Activated CD4-positive, alpha-beta memory T cell treated with anti-CD3 and anti-CD28 coated beads for 36 hours (primary cell): ENCODE data around the gene CABP2. TPM values are rescaled to one million over a fixed set of nuclear protein-coding genes. Genes with fewer than 3 reads are reported as not detected.
"Not testable (repeated sequence)": the region's sequence is repeated elsewhere in the genome, so short reads cannot be mapped to it uniquely, and the experiment has no call there.

Experiments used
- CTCF ChIA-PET: fragments of 350-600 bp; sonication (Branson Sonifier 250); formaldehyde crosslinking; loops from one replicate; lab custom pipeline; 2021; ENCODE audit warnings: antibody characterized with exemption, inconsistent platforms; lab: Charles Lee
- POLR2A ChIA-PET: fragments of 350-600 bp; sonication (Branson Sonifier 250); formaldehyde crosslinking; loops from one replicate; lab custom pipeline; 2021; ENCODE audit warnings: antibody characterized with exemption; lab: Charles Lee
- DNase-seq: peaks from one replicate; pipeline ENCODE4 v3.0.0-alpha.2; 2020
- H3K27ac Mint-ChIP-seq: one replicate; pipeline ENCODE4 v1.8.0; 2021; ENCODE audit warnings: mixed read lengths
- H3K27me3 Mint-ChIP-seq: one replicate; pipeline ENCODE4 v1.8.0; 2021; ENCODE audit warnings: mixed read lengths
- H3K36me3 Mint-ChIP-seq: one replicate; pipeline ENCODE4 v1.8.0; 2021; ENCODE audit warnings: mixed read lengths
- H3K4me1 Mint-ChIP-seq: one replicate; pipeline ENCODE4 v1.8.0; 2021; ENCODE audit warnings: low read depth, mixed read lengths
- H3K4me3 Mint-ChIP-seq: one replicate; pipeline ENCODE4 v1.8.0; 2021; ENCODE audit warnings: mild to moderate bottlenecking, mixed read lengths
- H3K9me3 Mint-ChIP-seq: one replicate; pipeline ENCODE4 v1.8.0; 2021; ENCODE audit warnings: mixed read lengths
- intact Hi-C: fragments of 100-400 bp; cut with micrococcal nuclease; formaldehyde crosslinking; loops from one replicate; pipeline ENCODE4 v1.15.1; 2023
- total RNA-seq, 2 experiments: library from RNA; stranded (reverse); gene quantifications; one replicate each; pipeline ENCODE4 v1.2.3, GENCODE V29; 2021

Gene CABP2
- total RNA-seq, 2 experiments from 2014 or later, result not detected

- H3K4me3 Mint-ChIP-seq, result no peak overlapping the region
- H3K27me3 Mint-ChIP-seq, result peaks cover 1% of the 10 kb centered on the region
- H3K27ac Mint-ChIP-seq, result no peak overlapping the region
- no peaks in the 10 kb centered on the region for H3K4me1 Mint-ChIP-seq
- intact Hi-C loops, result no loop called here
- DNase-seq, result no peak
- H3K36me3 Mint-ChIP-seq, result no peaks in the 10 kb centered on the region
- POLR2A ChIA-PET, result no interaction called here
- no peaks in the 10 kb centered on the region for H3K9me3 Mint-ChIP-seq
- CTCF ChIA-PET, result interaction anchor here (1.1 kb wide), 1 partner anchor 161 kb away, joined by 4 read pairs; no protein-coding TSS in a partner anchor
Observed at GRCh38 chr11:67517784-67518552, 5.3 kb downstream of the CABP2 start.

- ChIA-PET CTCF (no interaction called here), POLR2A (no interaction called here)
- Mint-ChIP-seq H3K27ac (no peak overlapping the region), H3K36me3 (no peaks in the 10 kb centered on the region), H3K9me3 (no peaks in the 10 kb centered on the region), H3K4me3 (no peak overlapping the region), H3K27me3 (peaks cover 1% of the 10 kb centered on the region), H3K4me1 (no peaks in the 10 kb centered on the region)
- intact Hi-C loops, result no loop called here
- no peak for DNase-seq
Observed at GRCh38 chr11:67516806-67517205, 6.4 kb downstream of the CABP2 start.

DNA sequence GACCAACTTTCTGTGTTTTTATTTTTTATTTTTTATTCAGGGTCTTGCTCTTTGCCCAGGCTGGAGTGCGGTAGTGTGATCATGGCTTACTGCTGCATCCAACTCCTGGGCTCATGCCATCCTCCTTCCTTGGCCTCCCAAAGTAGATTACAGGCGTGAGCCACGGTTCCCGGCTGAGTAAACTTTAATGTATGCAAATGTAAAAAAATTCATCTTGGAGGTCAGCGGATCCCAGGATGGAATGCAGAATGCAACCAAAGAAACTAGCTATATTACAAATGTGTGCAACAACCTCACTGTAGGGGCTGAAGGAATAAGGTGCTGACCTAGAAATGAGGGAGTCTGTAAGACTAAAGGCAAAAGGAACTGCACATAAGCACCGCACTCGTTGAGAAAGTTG is 9.1 kb downstream of the CABP2 start:
- Mint-ChIP-seq H3K27ac (no peak overlapping the region), H3K4me3 (no peak overlapping the region), H3K4me1 (peaks cover 1% of the 10 kb centered on the region), H3K9me3 (no peaks in the 10 kb centered on the region), H3K27me3 (peaks cover 1% of the 10 kb centered on the region), H3K36me3 (no peaks in the 10 kb centered on the region)
- ChIA-PET POLR2A (no interaction called here), CTCF (no interaction called here)
- no peak for DNase-seq
- intact Hi-C loops, result no loop called here

- POLR2A ChIA-PET, H3K36me3 Mint-ChIP-seq, H3K27me3 Mint-ChIP-seq, H3K9me3 Mint-ChIP-seq, H3K27ac Mint-ChIP-seq, DNase-seq, intact Hi-C loops, CTCF ChIA-PET, H3K4me3 Mint-ChIP-seq: not testable (repeated sequence)
- peaks cover 14% of the 10 kb centered on the region for H3K4me1 Mint-ChIP-seq
Observed at GRCh38 chr11:67511558-67511957, 11.7 kb downstream of the CABP2 start.

DNA sequence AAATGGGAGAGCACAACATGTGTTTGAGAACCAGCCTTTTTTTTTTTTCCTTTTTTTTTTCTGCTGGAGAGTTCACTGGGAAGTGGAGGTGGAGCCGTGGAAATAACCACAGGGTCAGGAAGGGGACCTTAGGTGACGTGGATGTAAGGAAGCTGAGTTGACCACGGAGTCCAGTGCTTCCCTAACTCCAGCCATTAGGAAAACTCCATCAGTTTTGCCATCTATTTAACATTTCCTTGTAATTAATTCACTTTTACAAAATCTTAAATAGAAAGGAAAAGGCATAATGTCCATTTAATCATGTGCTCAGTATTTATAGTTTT is 13.3 kb downstream of the CABP2 start:
- ChIA-PET CTCF (no interaction called here), POLR2A (no interaction called here)
- intact Hi-C loops, result no loop called here
- Mint-ChIP-seq H3K4me1 (peaks cover 23% of the 10 kb centered on the region), H3K9me3 (no peaks in the 10 kb centered on the region), H3K27ac (no peak overlapping the region), H3K36me3 (peaks cover 8% of the 10 kb centered on the region), H3K27me3 (peaks cover 1% of the 10 kb centered on the region), H3K4me3 (peak overlapping the region; percentile 47)
- DNase-seq, result no peak

GRCh38 chr11:67508486-67509121 is 14.6 kb downstream of the CABP2 start:
- H3K36me3 Mint-ChIP-seq, result peaks cover 13% of the 10 kb centered on the region
- H3K27ac Mint-ChIP-seq, result peak overlapping the region; percentile 86
- no peaks in the 10 kb centered on the region for H3K9me3 Mint-ChIP-seq
- peak; percentile 98 for DNase-seq
- intact Hi-C loops, result loop anchor here (1.0 to 5.0 kb wide), 3 partner anchors 44 to 236 kb away; partner anchors contain the start of gene GSTP1
- peaks cover 25% of the 10 kb centered on the region for H3K4me1 Mint-ChIP-seq
- peaks cover 1% of the 10 kb centered on the region for H3K27me3 Mint-ChIP-seq
- H3K4me3 Mint-ChIP-seq, result peak overlapping the region; percentile 90
- ChIA-PET POLR2A (interaction anchor here (1.7 to 1.9 kb wide), 2 partner anchors 22 to 72 kb away, joined by 4 to 5 read pairs; partner anchors contain the start of gene PTPRCAP), CTCF (interaction anchor here (0.6 to 1.0 kb wide), 2 partner anchors 107 to 121 kb away, joined by 4 to 6 read pairs; partner anchors contain the start of genes NUDT8 and PPP1CA)

- peaks cover 30% of the 10 kb centered on the region for H3K4me1 Mint-ChIP-seq
- peak within 1 kb of the TSS; percentile 98 for H3K27ac Mint-ChIP-seq
- intact Hi-C loops, result loop anchor here (1.0 to 5.0 kb wide), 3 partner anchors 44 to 236 kb away; partner anchors contain the start of gene GSTP1
- H3K4me3 Mint-ChIP-seq, result peak within 1 kb of the TSS; percentile 90
- H3K9me3 Mint-ChIP-seq, result no peaks in the 10 kb centered on the region
- peaks cover 17% of the 10 kb centered on the region for H3K36me3 Mint-ChIP-seq
- peak; percentile 99 for DNase-seq
- no peaks in the 10 kb centered on the region for H3K27me3 Mint-ChIP-seq
- ChIA-PET CTCF (interaction anchor here (0.6 to 1.2 kb wide), 4 partner anchors 70 to 152 kb away, joined by 3 to 6 read pairs (median 4); partner anchors contain the start of genes NUDT8, PPP1CA and PTPRCAP), POLR2A (interaction anchor here (0.8 to 1.9 kb wide), 3 partner anchors 22 to 71 kb away, joined by 3 to 5 read pairs (median 4); partner anchors contain the start of gene PTPRCAP)
Observed at GRCh38 chr11:67507864-67508485, 15.3 kb downstream of the CABP2 start, which contains the start of gene CDK2AP2. TSS of gene CDK2AP2 (minus strand) at chr11:67508162. CDS start at chr11:67508082, 80 bp downstream.

DNA sequence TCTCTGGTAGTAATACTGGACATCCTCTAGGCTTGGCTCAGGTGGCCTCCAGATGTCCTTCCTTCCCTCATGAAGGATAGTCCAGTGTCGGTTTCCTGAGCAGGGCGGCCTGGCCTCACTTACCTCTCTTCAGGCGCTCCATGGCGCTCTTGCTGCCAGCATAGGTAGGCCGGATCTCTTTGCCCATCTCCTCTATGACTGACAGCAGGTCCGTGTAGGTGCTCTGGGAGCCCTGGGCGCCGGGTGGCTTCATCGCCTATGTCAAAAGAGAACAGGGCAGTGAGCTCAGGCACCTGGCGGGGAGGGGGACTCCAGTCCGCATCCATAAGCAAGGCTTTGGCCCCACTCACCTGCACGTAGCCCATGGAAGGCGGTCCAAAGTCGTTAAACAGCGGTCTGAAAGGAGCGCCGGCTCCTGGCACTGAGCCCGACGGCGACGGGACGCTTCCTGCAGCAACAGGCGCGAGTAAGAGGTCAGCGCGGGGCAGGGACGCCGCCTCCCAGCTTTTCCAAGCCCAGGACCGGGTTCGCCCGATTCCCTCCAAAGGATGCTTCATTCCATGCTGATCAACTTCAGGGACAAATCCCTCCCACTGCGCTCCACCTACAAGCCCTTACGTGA is 15.9 kb downstream of the CABP2 start:
- peaks cover 22% of the 10 kb centered on the region for H3K36me3 Mint-ChIP-seq

GRCh38 chr11:67506426-67507051 is 16.7 kb downstream of the CABP2 start:
- Mint-ChIP-seq H3K27ac (peak overlapping the region; percentile 98), H3K4me3 (peak overlapping the region; percentile 90), H3K27me3 (no peaks in the 10 kb centered on the region), H3K9me3 (no peaks in the 10 kb centered on the region), H3K36me3 (peaks cover 22% of the 10 kb centered on the region), H3K4me1 (peaks cover 40% of the 10 kb centered on the region)
- POLR2A ChIA-PET, result interaction anchor here (0.6 to 1.7 kb wide), 3 partner anchors 20 to 68 kb away, joined by 3 to 4 read pairs (median 3); no protein-coding TSS in a partner anchor
- DNase-seq, result no peak
- intact Hi-C loops, result loop anchor here (1.0 to 5.0 kb wide), 8 partner anchors 19 to 234 kb away; partner anchors contain the start of genes GSTP1, POLD4 and TMEM134
- CTCF ChIA-PET, result interaction anchor here (0.6 to 2.8 kb wide), 7 partner anchors 18 to 105 kb away, joined by 4 to 18 read pairs (median 8); partner anchors contain the start of genes AIP, PPP1CA and PTPRCAP

More for the DNA sequence above, 15.9 kb downstream of the CABP2 start:
- Mint-ChIP-seq H3K27ac (peak overlapping the region; percentile 98), H3K4me3 (peak overlapping the region; percentile 90), H3K9me3 (no peaks in the 10 kb centered on the region), H3K4me1 (peaks cover 34% of the 10 kb centered on the region), H3K27me3 (no peaks in the 10 kb centered on the region)
- intact Hi-C loops, result loop anchor here (5.0 kb wide), 2 partner anchors 75 to 235 kb away; partner anchors contain the start of gene GSTP1
- DNase-seq, result no peak
- ChIA-PET CTCF (interaction anchor here (0.6 to 1.2 kb wide), 4 partner anchors 70 to 151 kb away, joined by 3 to 6 read pairs (median 4); partner anchors contain the start of genes NUDT8, PPP1CA and PTPRCAP), POLR2A (interaction anchor here (0.8 to 1.9 kb wide), 3 partner anchors 21 to 70 kb away, joined by 3 to 5 read pairs (median 4); partner anchors contain the start of gene PTPRCAP)

DNA sequence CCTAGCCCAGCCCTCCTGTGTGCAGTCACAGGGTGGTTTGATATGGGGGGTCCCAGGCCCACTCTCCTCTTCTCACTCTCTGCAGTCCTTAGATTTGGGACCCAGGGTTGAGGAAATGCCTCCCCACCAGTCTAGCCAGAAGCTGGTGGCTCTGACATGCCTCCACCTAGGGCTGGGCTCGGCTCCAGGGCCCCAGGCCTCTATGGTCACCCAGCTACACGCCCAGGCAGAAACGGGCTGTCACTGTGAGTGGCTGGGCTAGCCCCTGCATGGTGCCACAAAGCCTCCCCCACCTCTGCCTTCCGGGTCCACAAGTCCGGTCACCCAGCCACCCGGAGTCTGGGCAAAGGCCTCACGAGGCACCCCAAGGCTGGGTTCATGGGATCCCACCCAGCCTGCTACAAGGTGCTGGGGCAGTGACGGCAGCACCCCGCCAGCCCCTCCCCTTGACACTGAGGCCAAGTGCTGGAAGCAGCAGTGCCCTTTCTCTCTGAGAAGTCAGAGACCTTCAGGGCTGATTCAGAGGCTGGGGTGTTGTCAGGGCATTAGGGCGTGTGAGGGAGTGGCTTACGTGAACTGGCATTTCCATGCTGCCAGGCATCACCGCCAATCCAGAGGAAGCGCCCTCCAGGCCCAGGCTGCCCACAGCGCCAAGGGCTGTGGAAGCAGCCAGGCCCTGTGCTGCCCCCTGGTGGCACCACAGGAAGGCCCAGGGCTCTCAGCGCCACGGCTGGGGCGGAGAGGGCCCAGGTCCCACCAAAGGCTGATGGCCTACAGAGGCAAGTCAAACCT is 17.4 kb downstream of the CABP2 start:
- intact Hi-C loops, result loop anchor here (1.0 to 5.0 kb wide), 9 partner anchors 18 to 234 kb away; partner anchors contain the start of genes GSTP1, POLD4 and TMEM134
- peaks cover 28% of the 10 kb centered on the region for H3K36me3 Mint-ChIP-seq
- H3K4me3 Mint-ChIP-seq, result peak overlapping the region; percentile 90
- peaks cover 47% of the 10 kb centered on the region for H3K4me1 Mint-ChIP-seq
- H3K27me3 Mint-ChIP-seq, result no peaks in the 10 kb centered on the region
- peak; percentile 97 for DNase-seq
- no peaks in the 10 kb centered on the region for H3K9me3 Mint-ChIP-seq
- ChIA-PET CTCF (interaction anchor here (0.6 to 2.8 kb wide), 8 partner anchors 17 to 149 kb away, joined by 4 to 18 read pairs (median 6); partner anchors contain the start of genes AIP, PPP1CA, PTPRCAP and TBC1D10C), POLR2A (interaction anchor here (0.8 to 2.0 kb wide), 9 partner anchors 17 to 266 kb away, joined by 3 to 21 read pairs (median 3); partner anchors contain the start of genes PTPRCAP and TBC1D10C)
- H3K27ac Mint-ChIP-seq, result peak overlapping the region; percentile 98
